Mesothelial cell of epicardium (in vitro differentiated cells): ENCODE measurements around the gene KCNH2. TPM values are rescaled to one million over a fixed set of nuclear protein-coding genes. Genes with fewer than 3 reads are reported as not detected.

ENCODE experiments used
- DNase-seq, 2 experiments: peaks; one replicate each; pipeline ENCODE4 v3.0.0; 2021; ENCODE audit warnings: low spot score in 2 of 2; ENCODE audit not compliant: unreplicated experiment in 2 of 2
- H3K27ac Mint-ChIP-seq: 2 replicates; pipeline ENCODE4 v1.8.0; 2021; ENCODE audit warnings: mixed read lengths
- H3K27me3 Mint-ChIP-seq: 2 replicates; pipeline ENCODE4 v1.8.0; 2021; ENCODE audit warnings: low read depth, mixed read lengths
- H3K36me3 Mint-ChIP-seq: 2 replicates; pipeline ENCODE4 v1.8.0; 2021; ENCODE audit warnings: mixed read lengths
- H3K4me1 Mint-ChIP-seq: 2 replicates; pipeline ENCODE4 v1.8.0; 2021; ENCODE audit warnings: mixed read lengths
- H3K4me3 Mint-ChIP-seq: 2 replicates; pipeline ENCODE4 v1.8.0; 2021; ENCODE audit warnings: mild to moderate bottlenecking, moderate library complexity, mixed read lengths
- H3K9me3 Mint-ChIP-seq: 2 replicates; pipeline ENCODE4 v1.8.0; 2021; ENCODE audit warnings: mixed read lengths
- CTCF ChIP-seq: fragments of 200-600 bp; sonication (generic); IDR thresholded peaks from one replicate; pipeline ENCODE4 v1.5.0; 2021; ENCODE audit warnings: antibody characterized with exemption; ENCODE audit not compliant: unreplicated experiment
- total RNA-seq: library from RNA; stranded (reverse); gene quantifications from 3 replicates; pipeline ENCODE4 v1.2.1, GENCODE V29; 2021

Gene KCNH2
- total RNA-seq, 1 donor from 2014 or later, result 11.2 TPM

- no peak for DNase-seq
- Mint-ChIP-seq H3K9me3 (no peaks in the 10 kb centered on the region), H3K36me3 (no peaks in the 10 kb centered on the region), H3K4me3 (no peak overlapping the region), H3K4me1 (peaks cover 19% of the 10 kb centered on the region), H3K27ac (no peak overlapping the region), H3K27me3 (peaks cover 50% of the 10 kb centered on the region)
- no peak for TF ChIP-seq CTCF
These were observed 77.4 kb downstream of the KCNH2 start for GRCh38 chr7:150900675-150901074.

GRCh38 chr7:150898475-150899011 is 79.6 kb downstream of the KCNH2 start:
- no peak overlapping the region for H3K4me3 Mint-ChIP-seq
- DNase-seq, result peak; percentile 63 to 91

GRCh38 chr7:150897502-150898474 is 80.3 kb downstream of the KCNH2 start:
- H3K27ac Mint-ChIP-seq, result no peak overlapping the region
- H3K9me3 Mint-ChIP-seq, result peaks cover 14% of the 10 kb centered on the region
- peaks cover 55% of the 10 kb centered on the region for H3K27me3 Mint-ChIP-seq
- H3K4me1 Mint-ChIP-seq, result peaks cover 19% of the 10 kb centered on the region
- DNase-seq, result no peak
- no peaks in the 10 kb centered on the region for H3K36me3 Mint-ChIP-seq
- TF ChIP-seq CTCF, result no peak
- H3K4me3 Mint-ChIP-seq, result no peak overlapping the region

More at GRCh38 chr7:150898475-150899011, 79.6 kb downstream of the KCNH2 start:
- Mint-ChIP-seq H3K27ac (no peak overlapping the region), H3K27me3 (peaks cover 49% of the 10 kb centered on the region), H3K36me3 (no peaks in the 10 kb centered on the region), H3K4me1 (peaks cover 19% of the 10 kb centered on the region), H3K9me3 (peaks cover 7% of the 10 kb centered on the region)
- peak; percentile 98 for TF ChIP-seq CTCF

GRCh38 chr7:150896562-150897209 is 81.4 kb downstream of the KCNH2 start:
- Mint-ChIP-seq H3K4me1 (peaks cover 12% of the 10 kb centered on the region), H3K27ac (no peak overlapping the region), H3K4me3 (no peak overlapping the region), H3K36me3 (no peaks in the 10 kb centered on the region), H3K9me3 (peaks cover 16% of the 10 kb centered on the region), H3K27me3 (peaks cover 57% of the 10 kb centered on the region)
- no peak for DNase-seq
- no peak for TF ChIP-seq CTCF

GRCh38 chr7:150895809-150896208 is 82.3 kb downstream of the KCNH2 start:
- Mint-ChIP-seq H3K4me1 (peaks cover 4% of the 10 kb centered on the region), H3K9me3 (peaks cover 16% of the 10 kb centered on the region), H3K4me3 (no peak overlapping the region), H3K27ac (no peak overlapping the region), H3K27me3 (peaks cover 57% of the 10 kb centered on the region), H3K36me3 (no peaks in the 10 kb centered on the region)
- no peak for DNase-seq
- TF ChIP-seq CTCF, result no peak

Other genes with a start within 250 kb of the KCNH2 start
- not detected in 3 replicates for gene GIMAP5, start 240.9 kb downstream of the KCNH2 start, total RNA-seq
- gene TMEM176B, start 178.0 kb downstream of the KCNH2 start, total RNA-seq, result 1.9 to 2.8 TPM (median 2.3 TPM) in 3 replicates
- gene TMEM176A, start 177.6 kb downstream of the KCNH2 start, total RNA-seq, result 2.5 to 3.6 TPM (median 3.1 TPM) in 3 replicates
- gene AOC1, start 125.8 kb downstream of the KCNH2 start, total RNA-seq, result not detected in 3 replicates
- gene NOS3, start 12.7 kb upstream of the KCNH2 start, total RNA-seq, result 6.0 to 7.8 TPM (median 6.6 TPM) in 3 replicates
- gene ATG9B, start 46.2 kb upstream of the KCNH2 start, total RNA-seq, result 10.6 to 14.0 TPM (median 11.8 TPM) in 3 replicates
- gene ABCB8, start 50.1 kb upstream of the KCNH2 start, total RNA-seq, result 39.8 to 48.0 TPM (median 40.7 TPM) in 3 replicates
- gene ASIC3, start 70.2 kb upstream of the KCNH2 start, total RNA-seq, result 6.1 to 7.9 TPM (median 7.2 TPM) in 3 replicates
- 17.0 to 17.5 TPM (median 17.4 TPM) in 3 replicates for gene CDK5, start 79.6 kb upstream of the KCNH2 start, total RNA-seq
- gene SLC4A2, start 81.3 kb upstream of the KCNH2 start, total RNA-seq, result 236 to 249 TPM (median 243 TPM) in 3 replicates
- 86.8 to 97.6 TPM (median 92.5 TPM) in 3 replicates for gene FASTK, start 102.5 kb upstream of the KCNH2 start, total RNA-seq
- 34.7 to 38.4 TPM (median 36.5 TPM) in 3 replicates for gene TMUB1, start 105.2 kb upstream of the KCNH2 start, total RNA-seq
- 134 to 146 TPM (median 141 TPM) in 3 replicates for gene AGAP3, start 108.2 kb upstream of the KCNH2 start, total RNA-seq
- 0.20 TPM in 1 of 3 replicates, not detected in the others for gene GBX1, start 189.4 kb upstream of the KCNH2 start, total RNA-seq
- not detected in 3 replicates for gene ASB10, start 208.9 kb upstream of the KCNH2 start, total RNA-seq
- not detected in 3 replicates for gene H2BK1, start 232.2 kb upstream of the KCNH2 start, total RNA-seq
- gene ABCF2, start 248.9 kb upstream of the KCNH2 start, total RNA-seq, result 44.9 to 46.2 TPM (median 45.6 TPM) in 3 replicates